Neural cell (in vitro differentiated cells): ENCODE measurements around the gene ZBTB24.

Experiments used
- POLR2AphosphoS5 ChIP-seq: IDR thresholded peaks from 2 replicates; pipeline ENCODE4 v1.6.1; 2012
- TF ChIP-seq, protein P1 (sequence below): fragments of 450-650 bp; IDR thresholded peaks from 2 replicates; pipeline ENCODE4 v1.5.1; 2014; ENCODE audit warnings: antibody characterized with exemption, mild to moderate bottlenecking, moderate library complexity; ENCODE audit not compliant: poor library complexity, severe bottlenecking

GRCh38 chr6:109442393-109442924 is 40.6 kb downstream of the ZBTB24 start:
- TF ChIP-seq, protein P1, sequence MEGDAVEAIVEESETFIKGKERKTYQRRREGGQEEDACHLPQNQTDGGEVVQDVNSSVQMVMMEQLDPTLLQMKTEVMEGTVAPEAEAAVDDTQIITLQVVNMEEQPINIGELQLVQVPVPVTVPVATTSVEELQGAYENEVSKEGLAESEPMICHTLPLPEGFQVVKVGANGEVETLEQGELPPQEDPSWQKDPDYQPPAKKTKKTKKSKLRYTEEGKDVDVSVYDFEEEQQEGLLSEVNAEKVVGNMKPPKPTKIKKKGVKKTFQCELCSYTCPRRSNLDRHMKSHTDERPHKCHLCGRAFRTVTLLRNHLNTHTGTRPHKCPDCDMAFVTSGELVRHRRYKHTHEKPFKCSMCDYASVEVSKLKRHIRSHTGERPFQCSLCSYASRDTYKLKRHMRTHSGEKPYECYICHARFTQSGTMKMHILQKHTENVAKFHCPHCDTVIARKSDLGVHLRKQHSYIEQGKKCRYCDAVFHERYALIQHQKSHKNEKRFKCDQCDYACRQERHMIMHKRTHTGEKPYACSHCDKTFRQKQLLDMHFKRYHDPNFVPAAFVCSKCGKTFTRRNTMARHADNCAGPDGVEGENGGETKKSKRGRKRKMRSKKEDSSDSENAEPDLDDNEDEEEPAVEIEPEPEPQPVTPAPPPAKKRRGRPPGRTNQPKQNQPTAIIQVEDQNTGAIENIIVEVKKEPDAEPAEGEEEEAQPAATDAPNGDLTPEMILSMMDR: no peak
- no peak for TF ChIP-seq POLR2AphosphoS5
